Fibroblast of skin of right quadriceps (primary cell): ENCODE results near the gene CENATAC.
"Not testable (repeated sequence)": the region's sequence is repeated elsewhere in the genome, so short reads cannot be mapped to it uniquely, and the experiment has no call there.

Experiments used
- DNase-seq: peaks from one replicate; pipeline ENCODE4 v3.0.0-alpha.2; 2013

The CENATAC gene, protein sequence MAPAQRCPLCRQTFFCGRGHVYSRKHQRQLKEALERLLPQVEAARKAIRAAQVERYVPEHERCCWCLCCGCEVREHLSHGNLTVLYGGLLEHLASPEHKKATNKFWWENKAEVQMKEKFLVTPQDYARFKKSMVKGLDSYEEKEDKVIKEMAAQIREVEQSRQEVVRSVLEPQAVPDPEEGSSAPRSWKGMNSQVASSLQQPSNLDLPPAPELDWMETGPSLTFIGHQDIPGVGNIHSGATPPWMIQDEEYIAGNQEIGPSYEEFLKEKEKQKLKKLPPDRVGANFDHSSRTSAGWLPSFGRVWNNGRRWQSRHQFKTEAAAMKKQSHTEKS

GRCh38 chr11:118997627-118998387 lies at the start of gene CENATAC:
TSS of gene CENATAC (plus strand) at chr11:118998138. CDS start at chr11:118998198, 60 bp downstream.
- DNase-seq, result peak; percentile 83

- DNase-seq, result peak; percentile 13
Measured at GRCh38 chr11:118953265-118953664, 44.7 kb upstream of the CENATAC start.

DNA sequence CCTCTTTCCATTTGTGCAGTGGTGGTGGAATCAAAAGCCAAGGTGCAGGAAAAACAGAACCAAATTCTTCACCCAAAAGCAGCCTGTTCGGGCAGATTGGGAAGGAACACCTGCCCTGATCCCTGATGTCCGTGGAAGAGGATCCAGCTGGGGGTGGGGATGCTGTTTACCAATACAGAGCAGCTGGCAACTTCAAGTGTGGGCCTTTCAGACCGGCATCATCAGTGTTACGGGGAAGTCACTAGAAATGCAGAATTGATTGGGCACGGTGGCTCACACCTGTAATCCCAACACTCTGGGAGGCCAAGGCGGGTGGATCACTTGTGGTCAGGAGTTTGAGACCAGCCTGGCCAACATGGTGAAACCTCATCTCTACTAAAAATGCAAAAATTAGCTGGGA lies 44.0 kb upstream of the CENATAC start:
- DNase-seq, result not testable (repeated sequence)

GRCh38 chr11:118956094-118956846 lies 41.7 kb upstream of the CENATAC start, which contains the start of gene UPK2:
TSS of gene UPK2 (plus strand) at chr11:118956298. CDS start at chr11:118956351, 53 bp downstream.
- DNase-seq, result peak; percentile 65

GRCh38 chr11:118956847-118957469 lies 41.0 kb upstream of the CENATAC start:
- DNase-seq, result no peak

GRCh38 chr11:118957549-118957948 lies 40.4 kb upstream of the CENATAC start:
- DNase-seq, result no peak

- no peak for DNase-seq
Measured at GRCh38 chr11:118957968-118958367, 40.0 kb upstream of the CENATAC start.

DNA sequence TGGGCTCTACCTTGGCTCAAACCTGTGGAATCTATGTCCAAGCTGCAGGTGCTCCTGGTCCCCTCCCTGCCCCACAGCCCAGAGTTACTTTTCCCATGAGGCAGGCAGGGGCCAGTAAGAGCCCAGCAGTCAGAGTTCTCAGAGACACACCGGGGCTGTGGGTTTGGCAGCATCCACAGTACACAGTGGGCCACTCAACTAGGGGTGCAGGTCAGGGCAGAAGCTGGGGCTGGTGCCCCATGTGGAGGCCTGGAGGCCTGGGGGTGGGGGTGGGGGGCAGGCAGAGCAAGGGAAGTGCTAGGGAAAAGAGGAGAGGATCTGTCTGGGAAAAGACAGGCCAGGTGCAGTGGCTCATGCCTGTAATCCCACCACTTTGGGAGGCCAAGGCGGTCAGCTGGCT lies 39.4 kb upstream of the CENATAC start:
- no peak for DNase-seq

DNA sequence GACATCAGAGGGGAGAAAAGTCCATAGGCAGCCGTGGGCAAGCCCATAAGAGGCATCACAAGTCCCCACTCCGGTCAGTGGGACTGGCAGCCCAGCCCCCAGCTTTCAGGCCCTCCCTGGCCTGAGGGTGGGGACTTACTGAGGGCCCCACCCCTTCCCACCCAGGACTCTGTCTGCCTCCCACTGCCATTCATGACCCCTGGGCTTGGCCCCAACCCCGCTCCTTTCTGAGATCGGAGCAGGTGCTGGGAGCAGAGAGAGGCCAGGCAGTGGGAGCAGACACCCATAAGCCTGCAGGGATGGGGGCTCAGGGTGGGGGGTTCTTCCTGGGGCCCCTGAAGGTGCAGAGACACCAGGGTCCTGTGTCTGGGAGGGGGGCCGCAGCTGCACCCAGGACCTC lies 36.7 kb upstream of the CENATAC start:
- no peak for DNase-seq

GRCh38 chr11:118961591-118961990 lies 36.3 kb upstream of the CENATAC start:
- no peak for DNase-seq

DNA sequence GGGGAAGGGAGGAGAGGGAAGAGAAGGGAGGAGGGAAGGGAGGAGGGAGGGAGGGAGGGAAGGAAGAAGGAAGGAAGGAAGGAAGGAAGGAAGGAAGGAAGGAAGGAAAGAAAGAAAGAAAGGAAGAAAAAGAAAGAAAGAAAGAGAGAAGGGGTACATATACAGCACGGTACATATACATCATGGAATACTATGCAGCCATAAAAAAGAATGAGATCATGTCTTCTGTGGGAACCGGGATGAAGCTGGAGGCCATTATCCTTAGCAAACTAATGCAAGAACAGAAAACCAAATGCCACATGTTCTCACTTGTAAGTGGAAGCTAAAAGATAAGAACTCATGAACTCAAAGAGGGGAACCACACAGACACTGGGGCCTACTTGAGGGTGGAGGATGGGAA lies 28.4 kb upstream of the CENATAC start:
- not testable (repeated sequence) for DNase-seq

DNA sequence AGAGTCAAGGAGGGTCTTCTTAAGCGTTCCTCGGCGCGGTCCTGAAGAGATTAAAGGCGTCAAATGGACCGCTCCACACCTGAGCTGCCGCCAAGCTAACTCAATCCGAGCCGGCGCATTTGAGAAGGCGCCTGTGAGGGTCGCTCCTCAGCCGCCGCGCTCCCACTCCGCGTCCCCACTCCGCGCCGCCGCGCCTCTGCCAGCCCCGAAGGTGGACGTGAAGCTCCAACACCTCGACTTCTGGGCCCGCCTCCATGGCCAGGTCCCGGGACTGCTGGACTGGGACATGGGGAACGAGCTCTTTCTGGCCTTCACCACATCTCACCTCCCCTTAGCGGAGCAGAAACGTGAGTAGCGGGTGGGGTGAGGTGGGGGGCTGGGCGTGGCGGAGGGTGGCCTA lies 26.3 kb upstream of the CENATAC start, which contains the start of gene FOXR1:
Gene FOXR1 (plus strand): TSS at position 116 of the 400 bp plus-strand sequence. CDS start 171 bp downstream, at position 287.
- DNase-seq, result no peak

DNA sequence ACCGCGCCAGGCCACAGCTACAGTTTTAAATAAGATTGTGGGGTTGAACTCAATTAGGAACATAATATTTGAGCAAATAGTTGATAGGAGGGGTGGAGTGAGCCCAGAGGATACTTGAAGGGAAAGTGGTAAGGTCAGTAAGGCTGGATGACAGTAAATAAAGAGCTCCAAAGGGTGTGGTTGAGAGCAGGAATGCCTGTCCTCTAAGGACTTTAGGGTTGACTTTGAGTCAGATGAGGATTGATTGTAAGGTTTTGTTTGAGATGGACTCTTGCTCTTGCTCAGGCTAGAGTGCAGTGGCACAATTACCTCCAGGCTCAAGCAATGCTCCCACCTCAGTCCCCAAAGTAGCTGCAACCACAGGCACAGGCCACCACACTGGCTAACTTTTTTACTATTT lies 24.0 kb upstream of the CENATAC start:
- no peak for DNase-seq

DNA sequence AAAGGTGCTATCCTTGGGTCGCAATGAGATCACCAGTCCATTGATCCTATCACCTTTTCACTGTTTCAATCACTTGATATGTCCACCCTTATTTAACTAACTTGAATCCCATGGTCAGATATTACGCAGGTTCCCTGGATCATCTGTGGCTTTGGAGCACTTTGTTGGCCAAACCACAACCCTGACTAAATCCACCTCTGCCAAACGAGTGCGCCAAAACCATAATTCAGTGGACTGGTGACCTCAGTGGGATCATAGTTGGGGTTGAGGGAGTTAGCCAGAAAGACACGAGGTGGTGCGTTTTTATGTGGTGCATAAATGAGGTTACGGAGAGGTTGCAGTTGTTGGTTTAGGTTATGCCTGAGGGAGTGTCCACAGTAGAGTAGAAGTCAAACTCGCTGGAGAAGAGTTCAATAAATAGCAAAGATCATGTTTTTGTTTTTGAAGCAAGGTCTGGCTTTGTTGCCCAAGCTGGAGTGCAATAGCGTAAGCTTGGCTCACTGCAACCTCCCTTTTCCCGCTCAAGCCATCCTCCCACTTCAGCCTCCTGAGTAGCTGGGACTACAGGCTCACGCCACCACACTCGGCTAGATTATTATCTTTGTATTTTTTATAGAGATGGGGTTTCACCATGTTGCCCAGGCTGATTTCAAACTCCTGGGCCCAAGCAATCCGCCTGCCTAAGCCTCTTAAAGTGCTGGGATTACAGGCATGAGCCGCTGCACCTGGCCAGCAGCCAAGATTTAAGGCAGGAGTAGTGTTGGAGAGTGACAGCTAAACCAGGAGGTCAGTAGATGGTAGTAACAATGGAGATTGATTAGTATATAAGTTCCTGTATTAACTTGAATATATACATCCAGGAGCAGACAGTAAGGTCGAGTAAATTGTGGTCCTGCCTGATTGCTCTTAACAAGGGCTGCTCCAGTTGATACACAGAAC lies 21.9 kb upstream of the CENATAC start:
- DNase-seq, result no peak

DNA sequence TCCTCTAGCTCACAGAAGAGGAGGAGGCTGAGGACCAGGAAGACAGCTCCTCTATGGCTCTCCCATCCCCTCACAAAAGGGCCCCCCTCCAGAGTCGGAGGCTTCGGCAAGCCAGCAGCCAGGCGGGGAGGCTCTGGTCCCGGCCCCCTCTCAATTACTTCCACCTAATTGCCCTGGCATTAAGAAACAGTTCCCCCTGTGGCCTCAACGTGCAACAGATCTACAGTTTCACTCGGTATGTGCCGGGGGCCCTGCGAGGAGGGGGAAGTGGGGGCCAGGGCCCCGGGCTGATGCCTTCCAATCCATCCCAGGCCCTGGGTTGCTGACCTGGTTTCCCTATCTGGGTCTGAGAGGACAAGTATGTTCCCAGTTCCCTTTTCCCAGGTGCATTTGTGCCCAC lies 18.5 kb upstream of the CENATAC start:
- DNase-seq, result no peak

- DNase-seq, result no peak
Measured at GRCh38 chr11:118980191-118980881, 17.6 kb upstream of the CENATAC start.

- DNase-seq, result not testable (repeated sequence)
Measured at GRCh38 chr11:118984337-118984736, 13.6 kb upstream of the CENATAC start.

- DNase-seq, result no peak
Measured at GRCh38 chr11:118984825-118985224, 13.1 kb upstream of the CENATAC start.

- DNase-seq, result no peak
Measured at GRCh38 chr11:118988280-118988679, 9.7 kb upstream of the CENATAC start.

GRCh38 chr11:118991486-118992038 lies 6.4 kb upstream of the CENATAC start:
- not testable (repeated sequence) for DNase-seq
